Occipital lobe (tissue), 2 donors: Measurements from ENCODE around the gene MBD6. TPM values are rescaled to one million over a fixed set of nuclear protein-coding genes. Genes with fewer than 3 reads are reported as not detected.
A peak's percentile ranks its signal among the peaks of the same experiment; 100 is the strongest.
"Not testable (repeated sequence)": the region's sequence is repeated elsewhere in the genome, so short reads cannot be mapped to it uniquely, and the experiment has no call there.

Experiments
- DNase-seq: peaks from one replicate; lab custom pipeline; 2025; lab: John Stamatoyannopoulos, UW
- total RNA-seq: library from RNA; depleted of rRNA; stranded (reverse); fragments of >200 nt; gene quantifications from one replicate; pipeline ENCODE4 v1.2.3, GENCODE V29; 2014

Gene MBD6
- total RNA-seq, 1 donor from 2014 or later, result 2.0 TPM

DNA sequence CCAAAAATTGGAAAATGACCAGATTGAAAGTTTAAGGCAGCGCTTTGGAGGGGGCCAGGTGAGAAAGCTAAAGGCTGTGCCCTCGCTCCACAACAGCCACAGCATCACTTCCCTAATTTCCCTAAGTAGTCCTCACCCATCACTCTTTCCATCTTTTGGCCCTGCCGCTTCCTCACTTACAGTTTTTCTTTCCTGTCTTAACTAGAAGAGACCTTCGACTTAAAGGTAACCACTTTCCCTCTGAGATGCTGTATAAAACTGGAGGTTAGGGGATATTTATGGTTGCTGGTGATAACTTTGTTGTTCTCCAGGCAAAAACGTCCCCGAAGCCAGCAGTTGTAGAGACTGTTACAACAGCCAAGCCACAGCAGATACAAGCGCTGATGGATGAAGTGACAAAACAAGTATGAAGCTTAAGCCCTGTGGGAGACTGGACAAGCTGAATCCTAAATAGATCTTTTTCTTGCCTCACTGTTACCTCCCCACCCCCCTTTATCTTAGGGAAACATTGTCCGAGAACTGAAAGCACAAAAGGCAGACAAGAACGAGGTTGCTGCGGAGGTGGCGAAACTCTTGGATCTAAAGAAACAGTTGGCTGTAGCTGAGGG is 6.6 kb upstream of the MBD6 start:
- DNase-seq, result no peak

DNA sequence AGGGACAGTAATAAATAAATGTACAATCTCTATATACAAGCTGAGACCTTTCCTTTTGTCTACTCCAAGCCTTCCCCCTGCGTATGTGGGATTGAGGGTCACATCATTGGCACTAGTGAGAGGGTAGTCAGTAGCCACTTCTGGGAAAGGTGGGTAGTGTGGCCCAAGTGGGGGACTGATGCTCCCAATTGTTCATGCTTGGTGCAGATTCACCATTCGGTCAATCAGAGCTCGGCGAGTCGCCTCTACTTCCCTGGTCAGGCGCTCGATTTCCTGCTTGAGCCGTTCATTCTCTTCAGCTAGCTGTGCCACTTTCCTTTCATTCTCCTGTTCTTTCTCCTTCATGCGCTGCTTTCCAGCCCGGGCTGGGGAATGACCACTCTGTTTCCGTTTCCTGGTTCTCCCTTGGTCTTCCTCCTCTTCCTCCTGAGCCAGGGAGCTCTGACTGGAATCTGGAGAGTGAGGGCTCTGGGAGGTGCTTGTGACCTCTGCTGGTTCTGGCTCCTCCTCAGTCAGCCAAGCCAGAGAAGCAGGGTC is 5.9 kb upstream of the MBD6 start:
- DNase-seq, result no peak

DNA sequence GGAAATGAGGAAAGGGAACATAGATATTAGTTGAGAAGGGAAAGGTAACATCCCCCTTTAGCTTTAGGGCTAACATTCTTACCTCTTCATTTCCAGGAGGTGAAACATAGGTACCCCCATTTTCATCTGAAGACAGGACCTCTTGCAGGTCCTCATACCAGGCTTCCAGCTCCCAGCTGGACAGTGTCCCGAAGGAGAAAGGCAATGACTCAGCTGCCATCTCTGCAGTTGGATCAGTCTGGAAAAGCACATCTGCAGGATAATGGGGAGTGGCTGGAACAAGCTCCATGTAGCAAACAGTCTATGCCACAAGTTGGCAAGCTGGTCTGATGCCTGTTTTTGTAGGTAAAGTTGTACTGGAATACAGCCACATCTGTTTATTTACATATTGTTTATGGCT is 5.4 kb upstream of the MBD6 start:
- DNase-seq, result no peak

DNA sequence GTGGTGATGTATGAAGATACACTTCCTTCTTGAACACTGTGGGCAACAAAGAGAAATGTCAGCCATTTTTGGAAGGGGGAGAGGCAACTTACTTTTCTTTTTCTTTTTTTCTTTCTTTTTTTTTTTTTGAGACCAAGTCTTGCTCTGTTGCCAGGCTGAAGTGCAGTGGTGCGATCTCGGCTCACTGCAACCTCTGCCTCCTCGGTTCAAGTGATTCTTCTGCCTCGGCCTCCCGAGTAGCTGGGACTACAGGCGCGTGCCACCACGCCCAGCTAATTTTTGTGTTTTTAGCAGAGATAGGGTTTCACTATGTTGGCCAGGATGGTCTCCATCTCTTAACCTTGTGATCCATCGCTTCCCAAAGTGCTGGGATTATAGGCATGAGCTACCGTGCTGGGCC is 4.9 kb upstream of the MBD6 start:
- not testable (repeated sequence) for DNase-seq

DNA sequence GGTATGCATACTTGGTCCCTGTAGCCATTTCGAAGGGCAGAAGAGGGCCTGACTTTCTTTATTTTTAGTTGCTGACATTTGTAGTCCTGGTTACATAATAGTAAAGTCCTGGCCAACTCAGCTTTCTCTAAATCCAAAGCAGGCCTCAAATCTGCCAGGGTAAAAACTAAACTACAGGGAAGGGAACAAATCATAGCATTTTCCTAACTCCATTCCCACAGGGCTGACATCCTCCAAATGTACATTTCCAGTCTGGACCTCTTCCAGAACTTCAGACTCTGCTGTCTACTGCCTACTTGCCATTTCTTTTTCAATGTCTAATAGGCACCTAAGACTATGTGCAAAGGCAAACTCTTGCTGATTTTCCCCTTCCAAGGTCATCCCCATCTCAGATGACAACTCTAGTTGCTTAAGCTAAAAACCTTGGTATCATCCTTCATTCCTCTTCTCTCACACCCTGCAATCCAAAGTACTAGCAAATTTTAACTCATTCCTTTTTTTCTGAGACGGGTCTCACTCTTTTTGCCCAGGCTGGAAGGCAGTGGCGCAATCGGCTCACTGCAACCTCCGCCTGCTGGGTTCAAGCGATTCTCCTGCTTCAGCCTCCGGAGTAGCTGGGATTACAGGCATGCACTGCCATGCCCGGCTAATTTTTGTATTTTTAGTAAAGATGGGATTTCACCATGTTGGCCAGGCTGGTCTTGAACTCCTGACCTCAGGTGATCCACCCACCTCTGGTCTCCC is 4.3 kb upstream of the MBD6 start:
- no peak for DNase-seq

DNA sequence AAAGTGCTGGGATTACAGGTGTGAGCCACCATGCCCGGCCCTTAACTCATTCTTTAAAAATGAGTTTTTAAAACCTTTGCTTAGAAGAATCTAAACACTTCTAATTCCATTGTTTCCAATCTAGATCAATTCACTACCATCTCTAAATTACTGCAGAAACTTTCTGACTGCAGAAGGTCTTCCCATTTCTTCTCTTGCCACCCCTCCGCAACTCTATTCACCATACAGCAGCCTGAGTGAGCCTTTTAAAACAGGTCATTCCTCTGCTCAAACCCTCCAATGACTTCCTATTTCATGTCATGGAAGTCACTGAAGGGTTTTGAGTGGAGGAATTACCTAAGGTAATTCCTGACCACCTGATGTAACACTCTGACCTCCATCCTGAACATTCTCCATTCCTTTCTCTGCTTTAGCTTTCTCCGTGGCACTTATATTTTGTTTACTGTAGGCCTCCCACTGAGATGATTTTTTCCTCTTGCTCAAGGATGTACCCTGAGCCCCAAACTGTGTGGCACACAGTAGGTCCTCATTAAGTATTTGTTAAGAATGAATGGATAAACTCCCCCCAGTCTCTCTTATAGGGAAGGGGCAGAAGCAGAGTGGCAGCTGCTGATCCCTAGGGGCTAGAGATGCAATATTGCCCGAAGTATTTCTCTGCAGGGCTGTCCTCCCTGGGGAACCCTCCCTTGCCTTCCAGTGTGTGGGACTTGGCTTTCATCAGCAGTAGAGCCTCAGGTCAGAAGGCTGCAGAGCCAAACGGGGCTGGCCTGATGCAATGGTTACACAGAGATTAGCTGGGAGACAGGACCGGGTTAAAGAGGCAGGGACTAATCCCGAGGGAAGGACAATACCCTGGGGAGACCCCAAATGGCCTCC is 3.5 kb upstream of the MBD6 start:
- no peak for DNase-seq

DNA sequence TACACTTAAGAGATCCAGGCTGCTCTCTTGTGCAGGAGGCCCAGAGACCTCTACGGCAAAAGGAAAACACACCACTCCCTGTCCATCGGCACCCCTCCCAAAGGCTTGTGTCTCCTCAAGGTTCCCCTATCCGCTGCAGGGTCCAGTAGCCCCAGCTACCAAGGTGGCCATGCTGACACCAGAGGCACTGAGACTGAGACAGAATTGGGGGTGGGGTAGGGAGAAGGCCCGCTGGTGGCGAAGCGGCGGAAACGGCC is 2.9 kb upstream of the MBD6 start:
- no peak for DNase-seq

DNA sequence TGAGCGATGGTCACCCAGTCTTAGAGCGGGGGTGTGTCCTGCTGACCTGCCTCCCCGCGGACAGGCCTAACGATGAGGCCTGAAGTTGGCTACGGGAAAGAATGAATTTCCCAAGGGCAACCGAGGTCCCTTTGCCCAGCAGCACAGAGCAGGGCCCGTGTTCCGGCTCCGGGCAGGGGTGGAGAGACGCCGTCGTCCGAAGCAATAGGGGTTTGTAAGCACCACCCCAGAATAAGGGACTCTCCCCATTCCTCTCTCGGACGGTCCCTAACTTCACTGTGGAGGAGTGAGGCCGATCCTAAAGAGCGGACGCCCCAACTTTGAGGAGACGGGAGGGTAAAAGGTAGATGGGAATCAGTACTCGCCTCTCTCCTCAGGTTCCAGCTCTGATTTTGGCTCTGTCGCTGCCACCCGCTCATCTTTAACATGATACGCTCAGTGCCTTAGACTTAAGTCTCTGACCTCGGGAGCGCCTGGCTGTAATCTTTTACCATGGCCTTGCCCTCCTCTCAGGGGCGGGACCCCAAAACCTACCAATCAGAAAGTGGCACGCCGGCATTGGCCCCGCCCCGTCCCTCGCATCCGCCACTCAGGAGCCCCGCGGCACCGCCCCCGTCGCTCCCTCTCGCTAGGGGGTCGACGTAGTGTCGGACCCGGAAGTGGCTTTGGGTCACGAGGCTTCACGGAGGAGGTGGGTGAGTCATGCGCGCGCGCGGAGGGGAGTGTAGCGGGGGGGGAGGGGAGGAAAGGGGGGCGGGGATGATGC is 2.4 kb upstream of the MBD6 start, which contains the start of gene DDIT3:
DDIT3 (minus strand) TSS at position 462 of the 766 bp plus-strand sequence. CDS start 3,108 bp downstream, outside the sequence.
- DNase-seq, result peak; percentile 98

DNA sequence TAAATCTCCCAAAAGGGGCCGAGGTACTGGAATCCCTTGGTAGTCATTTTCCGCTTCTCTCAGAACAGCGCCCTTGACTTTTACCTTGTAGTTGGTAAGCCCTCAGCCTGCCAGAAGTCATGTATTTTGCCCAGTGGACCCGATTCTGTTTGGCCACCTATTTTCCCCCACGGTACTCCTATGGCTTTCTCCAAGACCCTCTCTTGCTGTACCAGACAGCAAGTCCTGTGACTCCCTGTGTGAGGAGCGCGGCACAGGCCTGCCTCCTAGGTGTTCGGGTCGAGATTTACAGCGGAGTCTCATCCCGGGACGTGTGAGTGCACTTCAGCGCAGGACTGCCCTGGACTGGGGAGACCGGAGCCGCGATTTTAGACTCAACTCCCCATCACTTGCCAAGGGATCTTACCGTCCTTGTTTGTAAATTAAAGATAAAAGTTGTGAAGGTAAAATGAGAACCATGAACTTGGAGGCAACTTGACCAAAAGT is 1.1 kb upstream of the MBD6 start:
- DNase-seq, result peak; percentile 17

DNA sequence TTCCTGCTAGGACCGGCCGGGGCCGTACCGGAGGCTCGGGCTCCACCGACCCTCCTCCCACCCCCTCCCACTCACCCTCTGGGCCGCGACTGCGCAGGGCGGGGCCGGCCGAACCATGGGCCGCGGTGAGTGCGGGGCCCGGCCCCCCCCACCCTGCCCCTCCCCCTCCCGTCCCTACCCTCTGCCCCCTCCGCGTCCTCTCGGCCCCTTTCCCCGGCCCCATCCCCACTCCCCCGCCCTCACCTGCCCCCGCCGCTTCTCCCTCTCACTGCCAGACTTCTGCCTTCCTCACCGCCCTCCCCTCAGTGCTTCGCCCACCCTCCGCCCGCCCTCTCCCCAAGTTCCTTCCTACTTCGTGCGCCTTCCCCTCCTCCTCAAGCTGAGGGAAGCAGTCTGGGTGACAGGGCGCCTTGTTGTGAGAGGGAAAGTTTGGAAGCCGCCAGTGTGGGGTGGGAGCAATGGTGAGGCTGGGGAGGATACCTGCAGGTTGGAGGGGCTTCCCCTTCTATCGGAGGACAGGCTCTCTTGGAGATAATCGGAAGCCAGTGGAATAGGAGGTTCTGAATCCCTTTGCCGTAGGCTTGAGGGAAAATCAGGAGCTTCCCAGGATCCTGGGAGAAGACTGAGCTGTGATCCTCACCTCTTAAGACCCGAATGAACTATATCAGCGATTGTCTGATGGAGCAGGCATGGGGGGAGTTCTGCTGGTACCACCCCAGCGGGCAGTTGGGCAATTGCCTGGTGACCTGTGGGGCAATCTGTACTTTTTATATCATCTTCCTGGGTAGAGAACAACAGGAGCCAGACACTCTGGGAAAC is 472 bp downstream of the MBD6 start:
- DNase-seq, result no peak

DNA sequence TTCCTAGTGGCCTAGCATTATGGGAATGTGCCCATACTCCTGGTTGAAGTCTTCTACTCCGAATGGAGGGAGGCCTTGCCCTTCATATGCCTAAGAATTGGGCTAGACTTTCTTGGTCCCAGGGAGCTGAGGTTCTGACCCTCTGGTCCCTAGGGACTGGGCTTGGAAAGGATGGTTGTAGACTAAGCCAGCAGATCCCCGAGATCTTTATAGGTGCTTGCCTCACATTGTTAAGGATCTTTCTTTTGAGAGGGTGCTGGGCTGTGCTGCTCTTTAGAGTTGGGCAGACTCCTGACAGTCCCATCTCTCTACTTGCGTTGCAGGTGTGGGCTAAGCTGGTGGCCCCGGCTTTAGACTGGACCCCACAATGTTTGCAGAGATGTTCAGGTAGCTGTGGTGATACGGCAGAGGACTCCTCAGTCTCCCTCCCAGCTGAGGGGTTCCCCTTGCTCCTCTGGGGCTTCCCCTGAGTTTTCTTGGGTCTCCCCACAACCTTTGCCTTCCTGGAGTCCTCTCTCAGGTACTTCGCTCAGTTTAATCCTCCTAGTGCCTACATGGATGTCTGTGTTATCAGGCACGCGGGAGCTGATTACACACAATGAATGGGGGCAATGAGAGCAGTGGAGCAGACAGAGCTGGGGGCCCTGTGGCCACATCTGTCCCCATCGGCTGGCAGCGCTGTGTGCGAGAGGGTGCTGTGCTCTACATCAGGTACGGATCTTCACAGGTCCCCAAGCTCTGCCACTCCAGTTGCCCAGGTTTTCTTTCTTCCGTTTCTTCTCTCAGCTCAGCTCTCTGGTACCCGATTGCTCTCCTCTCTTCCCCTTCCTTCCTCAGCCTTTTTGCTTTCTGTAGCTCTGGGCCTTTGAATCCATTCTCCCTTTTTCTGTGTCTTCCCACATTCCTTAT is 1.3 kb downstream of the MBD6 start:
- no peak for DNase-seq

DNA sequence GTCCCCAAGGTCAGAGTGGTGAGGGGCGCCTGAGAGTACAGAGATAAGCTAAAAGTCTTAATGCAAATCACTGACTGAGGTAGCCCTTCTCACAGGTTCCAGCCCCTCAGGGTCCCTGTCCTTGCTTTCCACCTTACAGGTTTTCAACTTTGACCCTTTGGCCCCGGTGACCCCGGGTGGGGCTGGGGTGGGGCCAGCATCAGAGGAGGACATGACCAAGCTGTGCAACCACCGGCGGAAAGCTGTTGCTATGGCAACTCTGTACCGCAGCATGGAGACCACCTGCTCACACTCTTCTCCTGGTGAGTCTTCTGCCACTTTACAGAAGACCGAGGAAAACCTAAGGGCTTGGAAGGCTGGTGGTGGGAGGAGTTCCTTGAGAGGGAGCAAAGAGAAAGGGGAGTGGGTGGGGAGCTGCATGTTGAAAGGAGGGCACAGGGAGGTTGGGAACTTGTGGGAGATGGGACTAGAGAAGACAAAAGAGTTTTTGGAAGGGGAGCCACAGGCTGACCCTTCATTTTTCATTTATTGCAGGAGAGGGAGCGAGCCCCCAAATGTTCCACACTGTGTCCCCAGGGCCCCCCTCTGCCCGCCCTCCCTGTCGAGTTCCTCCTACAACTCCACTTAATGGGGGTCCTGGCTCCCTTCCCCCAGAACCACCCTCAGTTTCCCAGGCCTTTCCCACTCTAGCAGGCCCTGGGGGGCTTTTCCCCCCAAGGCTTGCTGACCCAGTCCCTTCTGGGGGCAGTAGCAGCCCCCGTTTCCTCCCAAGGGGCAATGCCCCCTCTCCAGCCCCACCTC is 2.4 kb downstream of the MBD6 start:
- no peak for DNase-seq

DNA sequence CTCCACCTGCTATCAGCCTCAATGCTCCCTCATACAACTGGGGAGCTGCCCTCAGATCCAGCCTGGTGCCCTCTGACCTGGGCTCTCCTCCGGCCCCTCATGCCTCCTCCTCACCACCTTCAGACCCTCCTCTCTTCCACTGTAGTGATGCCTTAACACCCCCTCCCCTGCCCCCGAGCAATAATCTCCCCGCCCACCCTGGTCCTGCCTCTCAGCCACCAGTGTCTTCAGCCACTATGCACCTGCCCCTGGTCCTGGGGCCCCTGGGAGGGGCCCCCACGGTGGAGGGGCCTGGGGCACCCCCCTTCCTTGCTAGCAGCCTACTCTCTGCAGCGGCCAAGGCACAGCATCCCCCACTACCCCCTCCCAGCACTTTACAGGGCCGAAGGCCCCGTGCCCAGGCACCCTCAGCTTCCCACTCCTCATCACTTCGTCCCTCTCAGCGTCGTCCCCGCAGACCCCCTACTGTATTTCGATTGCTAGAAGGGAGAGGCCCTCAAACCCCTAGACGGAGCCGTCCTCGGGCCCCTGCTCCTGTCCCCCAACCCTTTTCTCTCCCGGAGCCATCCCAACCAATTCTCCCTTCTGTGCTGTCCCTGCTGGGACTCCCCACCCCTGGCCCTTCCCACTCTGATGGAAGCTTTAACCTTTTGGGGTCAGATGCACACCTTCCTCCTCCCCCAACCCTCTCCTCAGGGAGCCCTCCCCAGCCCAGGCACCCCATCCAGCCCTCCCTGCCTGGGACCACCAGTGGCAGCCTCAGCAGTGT is 3.2 kb downstream of the MBD6 start:
- DNase-seq, result no peak

DNA sequence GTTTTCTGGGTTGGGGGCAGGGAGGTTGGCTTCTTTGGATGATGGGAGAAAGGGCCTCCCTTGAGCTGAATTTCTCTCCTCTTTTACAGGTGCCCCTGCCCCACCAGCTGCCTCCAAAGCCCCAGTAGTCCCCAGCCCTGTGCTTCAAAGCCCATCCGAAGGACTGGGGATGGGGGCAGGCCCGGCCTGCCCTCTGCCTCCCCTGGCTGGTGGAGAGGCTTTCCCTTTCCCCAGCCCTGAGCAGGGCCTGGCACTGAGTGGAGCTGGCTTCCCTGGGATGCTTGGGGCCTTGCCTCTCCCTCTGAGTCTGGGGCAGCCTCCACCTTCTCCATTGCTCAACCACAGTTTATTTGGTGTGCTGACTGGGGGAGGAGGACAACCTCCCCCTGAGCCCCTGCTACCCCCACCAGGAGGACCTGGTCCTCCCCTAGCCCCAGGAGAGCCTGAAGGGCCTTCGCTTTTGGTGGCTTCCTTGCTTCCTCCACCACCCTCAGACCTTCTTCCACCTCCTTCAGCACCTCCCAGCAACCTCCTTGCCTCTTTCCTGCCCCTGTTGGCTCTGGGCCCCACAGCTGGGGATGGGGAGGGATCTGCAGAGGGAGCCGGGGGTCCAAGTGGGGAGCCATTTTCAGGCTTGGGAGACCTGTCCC is 4.0 kb downstream of the MBD6 start:
- DNase-seq, result no peak

DNA sequence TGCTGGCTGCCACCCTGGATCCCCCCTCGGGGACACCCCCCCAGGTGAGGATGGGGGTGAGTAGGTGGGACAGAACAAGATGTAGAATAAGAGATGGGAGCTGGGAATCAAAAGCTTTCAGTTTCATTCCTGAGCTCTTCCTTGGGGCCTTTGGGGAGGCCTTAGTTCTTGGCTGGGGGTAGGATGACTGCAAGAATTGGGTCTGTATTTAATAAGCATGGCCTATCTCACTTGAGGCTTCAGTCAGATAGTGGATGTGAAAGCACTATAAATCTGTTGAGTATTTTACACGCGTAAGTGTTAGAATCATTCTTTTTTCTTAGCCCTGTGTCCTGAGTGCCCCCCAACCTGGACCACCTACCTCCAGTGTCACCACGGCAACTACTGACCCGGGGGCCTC is 4.6 kb downstream of the MBD6 start:
- no peak for DNase-seq

DNA sequence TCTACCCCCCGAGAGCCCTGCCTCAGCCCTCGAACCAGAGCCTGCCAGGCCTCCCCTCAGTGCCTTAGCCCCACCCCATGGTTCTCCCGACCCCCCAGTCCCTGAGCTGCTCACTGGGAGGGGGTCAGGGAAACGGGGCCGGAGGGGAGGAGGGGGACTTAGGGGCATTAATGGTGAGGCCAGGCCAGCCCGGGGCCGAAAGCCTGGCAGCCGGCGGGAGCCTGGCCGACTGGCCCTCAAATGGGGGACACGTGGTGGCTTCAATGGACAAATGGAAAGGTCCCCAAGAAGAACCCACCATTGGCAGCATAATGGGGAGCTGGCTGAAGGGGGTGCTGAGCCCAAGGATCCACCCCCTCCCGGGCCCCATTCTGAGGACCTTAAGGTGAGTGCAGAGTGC is 5.6 kb downstream of the MBD6 start:
- no peak for DNase-seq

DNA sequence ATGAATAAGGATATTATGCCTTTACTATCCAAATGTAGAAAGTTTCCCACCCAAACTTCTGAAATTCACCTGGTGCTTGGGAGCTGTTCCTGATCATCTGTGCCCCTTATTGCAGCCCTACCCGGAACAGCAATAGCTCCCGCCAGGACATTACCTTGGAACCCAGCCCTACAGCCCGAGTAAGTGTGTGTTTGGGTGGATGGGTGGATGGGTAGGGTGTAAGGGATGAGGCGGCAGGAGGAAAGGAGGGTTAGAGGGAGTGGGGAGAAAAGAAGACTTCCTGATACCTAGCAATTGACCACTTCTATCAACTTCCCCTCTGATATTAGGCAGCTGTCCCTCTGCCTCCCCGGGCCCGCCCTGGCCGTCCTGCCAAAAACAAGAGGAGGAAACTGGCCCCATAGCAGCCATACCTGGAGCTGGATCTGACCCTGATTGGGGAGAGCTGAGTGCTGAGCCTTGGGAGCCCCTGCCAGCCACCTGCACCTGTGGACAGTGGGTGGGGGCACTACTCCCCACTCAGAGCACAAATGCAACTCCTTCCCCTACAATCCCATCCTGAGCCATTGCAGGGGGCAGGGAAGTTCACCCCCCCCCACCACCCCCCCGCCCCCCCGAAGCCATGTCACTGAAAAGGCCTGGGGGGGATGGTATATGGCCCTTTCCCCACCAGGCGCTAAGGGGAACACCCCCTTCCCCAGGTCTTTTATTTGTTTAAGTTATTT is 6.4 kb downstream of the MBD6 start:
- DNase-seq, result no peak
